Suppressor macrophage (primary cell): ENCODE measurements around the gene TIGIT.
"Not testable (repeated sequence)": the region's sequence is repeated elsewhere in the genome, so short reads cannot be mapped to it uniquely, and the experiment has no call there.

ENCODE experiments used
- DNase-seq, 4 experiments: peaks; one replicate each; pipeline ENCODE4 v3.0.0-alpha.2; 2020 to 2022
- total RNA-seq, 17 experiments: gene quantifications; one replicate each; lab custom pipeline; 2026; ENCODE audit warnings: mixed read lengths in 6 of 17, inconsistent platforms in 3 of 17; lab: John Stamatoyannopoulos, UW

The TIGIT gene
- total RNA-seq, result 0 to 2.2 (median 0) reads per million in 17 experiments

DNA sequence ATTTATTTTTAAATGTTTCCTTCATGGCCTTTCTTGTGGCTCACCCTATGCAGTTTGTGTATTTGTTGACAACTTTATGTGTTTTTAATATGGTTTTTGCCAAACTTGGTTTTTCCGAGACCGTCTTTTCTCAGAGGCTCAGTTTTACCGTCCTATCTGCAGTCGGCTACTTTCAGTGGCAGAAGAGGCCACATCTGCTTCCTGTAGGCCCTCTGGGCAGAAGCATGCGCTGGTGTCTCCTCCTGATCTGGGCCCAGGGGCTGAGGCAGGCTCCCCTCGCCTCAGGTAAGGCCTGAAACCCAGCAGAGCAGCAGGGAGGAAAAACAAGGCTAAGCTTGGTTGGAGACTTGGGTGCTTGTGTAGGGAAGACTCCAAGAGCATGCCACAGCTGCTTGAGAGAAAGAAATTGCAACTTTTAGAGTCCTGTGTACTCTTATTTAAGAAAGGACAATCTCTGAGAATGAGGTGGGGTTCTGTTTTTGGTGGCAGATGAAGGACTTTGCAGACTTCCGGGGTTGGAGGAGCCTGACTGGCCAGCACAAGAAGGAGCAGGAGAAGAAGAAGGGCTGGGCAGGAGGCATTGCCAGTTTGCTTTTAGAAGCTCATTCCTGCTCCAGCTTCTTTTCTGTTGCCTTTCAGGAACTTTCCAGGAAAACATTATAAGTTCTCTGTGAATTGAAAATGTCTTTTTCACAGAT lies at the start of gene TIGIT:
Gene TIGIT (plus strand): TSS at position 191 of the 698 bp plus-strand sequence. CDS start 34 bp downstream, at position 225.
- DNase-seq, result no peak

DNA sequence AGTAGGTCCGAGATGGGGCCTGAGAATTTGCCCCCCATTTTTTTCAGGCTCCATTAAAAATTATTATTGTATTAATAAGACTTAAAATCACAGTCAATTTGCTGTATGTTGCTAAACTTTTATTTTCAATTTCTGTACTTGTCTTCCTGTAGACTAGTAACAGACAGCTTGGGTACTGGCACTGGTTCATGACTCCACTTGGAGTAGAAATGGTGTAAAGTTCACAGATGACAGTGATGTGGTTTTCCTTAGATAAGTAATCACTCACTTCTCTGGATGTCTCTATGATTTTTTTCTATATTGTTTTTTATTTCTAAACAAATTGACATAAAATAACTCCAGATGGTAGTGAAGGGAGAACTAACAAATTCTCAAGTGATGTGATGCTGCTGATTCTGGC lies 40.9 kb upstream of the TIGIT start:
- no peak for DNase-seq

DNA sequence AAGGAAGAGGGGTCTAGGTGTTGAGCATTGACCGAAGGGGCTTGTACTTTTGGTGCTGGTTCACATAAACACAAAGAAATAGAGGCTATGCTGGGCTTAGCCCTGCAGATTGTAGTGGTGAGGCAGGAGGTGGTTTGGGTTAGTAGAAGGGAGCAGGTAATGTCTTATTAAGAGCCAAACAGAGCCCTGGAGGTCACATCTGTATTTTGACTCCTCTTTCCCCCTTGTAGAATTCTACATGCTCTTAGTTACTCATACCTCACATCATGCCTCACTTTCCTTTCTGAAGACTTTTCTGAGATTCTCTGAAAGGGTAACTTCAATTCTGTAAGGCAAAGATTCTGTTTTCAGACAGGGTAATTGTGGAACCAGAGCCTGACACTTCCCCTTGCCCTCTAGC lies 40.3 kb upstream of the TIGIT start:
- no peak for DNase-seq

DNA sequence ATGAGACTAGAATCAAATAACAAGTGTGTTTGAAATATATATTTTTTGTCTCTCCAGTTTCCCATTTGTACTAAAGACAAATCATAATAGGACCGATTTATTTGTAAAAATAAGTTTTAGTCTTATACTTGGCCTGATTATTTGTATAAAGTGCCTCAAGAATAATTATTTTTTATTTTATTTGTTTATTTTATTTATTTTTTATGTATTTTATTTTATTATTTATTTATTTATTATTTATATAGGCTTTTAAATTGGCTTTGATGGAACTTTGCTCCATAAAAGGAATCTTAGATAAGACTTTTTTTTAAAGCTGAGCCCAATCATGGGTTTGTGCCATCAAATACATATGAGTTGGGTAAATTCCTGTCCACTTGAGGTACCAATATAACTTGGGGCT lies 34.3 kb upstream of the TIGIT start:
- DNase-seq, result no peak

DNA sequence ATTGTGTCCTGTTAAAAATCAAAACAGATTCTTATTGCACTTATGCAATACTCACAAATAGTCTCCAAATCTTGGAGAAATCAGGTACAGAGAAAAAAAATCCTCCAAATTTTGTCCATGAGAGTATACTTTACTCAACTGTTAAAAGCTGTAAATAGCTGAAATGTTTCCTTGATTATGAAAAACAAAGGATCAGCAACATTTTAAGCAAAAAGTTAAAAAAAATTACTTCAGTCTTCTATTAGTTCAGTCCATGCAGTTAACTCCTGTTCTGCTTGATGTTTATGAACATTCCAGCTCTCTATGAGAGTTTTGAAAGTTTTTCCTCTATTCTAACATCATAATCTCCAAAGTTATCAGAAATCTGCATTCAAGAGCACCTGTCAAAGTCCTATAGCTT lies 33.7 kb upstream of the TIGIT start:
- DNase-seq, result no peak

DNA sequence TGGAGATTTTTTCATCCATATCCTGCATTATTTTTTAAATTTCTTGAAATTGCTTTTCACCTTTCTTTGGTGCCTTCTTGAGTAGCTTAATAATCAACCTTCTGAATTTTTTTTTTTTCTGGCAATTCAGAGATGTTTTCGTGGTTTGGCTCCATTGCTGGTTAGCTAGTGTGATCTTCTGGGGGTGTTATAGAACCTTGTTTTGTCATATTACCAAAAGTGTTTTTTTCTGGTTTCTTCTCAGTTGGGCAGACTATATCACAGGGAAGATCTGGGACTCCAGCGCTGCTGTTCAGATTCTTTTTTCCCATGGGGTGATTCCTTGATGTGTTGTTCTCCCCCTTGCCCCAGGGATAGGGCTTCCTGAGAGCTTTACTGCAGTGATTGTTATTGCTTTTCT lies 23.8 kb upstream of the TIGIT start:
- no peak for DNase-seq

DNA sequence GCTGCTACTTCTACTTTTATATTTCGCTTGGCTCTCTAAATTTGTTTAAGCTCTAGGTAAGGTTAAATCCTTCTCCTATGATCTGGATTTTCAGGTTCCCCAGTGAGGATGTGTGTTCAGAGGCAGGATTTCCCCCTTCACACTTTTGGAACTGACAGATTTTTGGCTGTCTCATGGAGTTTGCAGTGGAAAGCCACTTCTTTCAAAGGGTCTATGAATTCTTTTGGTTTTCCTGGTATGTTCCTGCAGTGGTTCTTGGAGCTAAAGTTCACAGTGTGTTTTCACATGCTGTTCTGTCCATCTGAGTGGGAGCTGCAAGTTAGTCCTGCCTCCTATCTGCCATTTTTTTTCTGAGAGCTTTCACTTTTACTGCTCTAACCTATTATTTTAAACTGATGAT lies 21.6 kb upstream of the TIGIT start:
- DNase-seq, result no peak

DNA sequence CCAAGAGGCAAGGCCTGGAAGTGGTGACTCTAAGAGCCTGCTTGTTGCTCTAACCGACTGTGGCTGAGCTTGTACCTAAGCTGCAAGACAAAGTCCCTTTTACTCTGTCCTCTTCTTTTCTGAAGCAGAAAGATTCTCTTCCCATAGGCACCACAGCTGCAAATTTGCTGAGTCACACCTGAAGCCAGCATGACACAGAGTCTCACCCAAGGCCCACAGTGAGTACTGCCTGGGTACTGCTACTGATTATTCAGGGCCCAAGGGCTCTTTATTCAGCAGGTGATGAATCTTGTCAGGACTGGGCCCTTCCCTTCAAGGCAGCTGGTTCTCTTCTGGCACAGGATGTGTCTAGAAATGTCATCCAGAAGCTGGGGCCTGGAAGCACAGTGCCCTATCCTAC lies 18.9 kb upstream of the TIGIT start:
- no peak for DNase-seq

DNA sequence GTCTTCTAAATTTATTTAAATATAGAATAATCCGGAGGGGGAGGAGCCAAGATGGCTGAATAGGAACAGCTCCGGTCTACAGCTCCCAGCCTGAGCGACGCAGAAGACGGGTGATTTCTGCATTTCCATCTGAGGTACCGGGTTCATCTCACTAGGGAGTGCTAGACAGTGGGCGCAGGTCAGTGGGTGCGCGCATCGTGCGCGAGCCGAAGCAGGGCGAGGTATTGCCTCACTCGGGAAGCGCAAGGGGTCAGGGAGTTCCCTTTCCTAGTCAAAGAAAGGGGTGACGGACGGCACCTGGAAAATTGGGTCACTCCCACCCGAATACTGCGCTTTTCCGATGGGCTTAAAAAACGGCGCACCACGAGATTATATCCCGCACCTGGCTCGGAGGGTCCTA lies 17.0 kb upstream of the TIGIT start:
- DNase-seq, result not testable (repeated sequence)

DNA sequence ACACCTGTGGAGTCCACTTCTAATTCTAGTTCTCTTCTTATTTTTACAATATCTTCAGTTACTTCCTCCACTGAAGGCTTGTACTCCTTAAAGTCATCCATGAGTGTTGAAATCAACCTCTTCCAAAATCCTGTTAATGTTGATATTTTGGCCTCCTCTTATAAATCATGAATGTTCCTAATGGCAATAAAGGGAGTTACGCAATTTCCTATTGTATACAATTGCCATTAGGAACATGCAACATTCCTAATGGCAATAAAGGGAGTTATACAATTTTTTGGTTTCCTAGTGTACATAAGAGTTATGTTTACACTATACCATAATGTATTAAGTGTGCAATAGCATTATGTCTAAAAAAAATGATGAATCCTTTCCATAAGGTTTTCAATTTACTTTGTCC lies 9.2 kb upstream of the TIGIT start:
- DNase-seq, result no peak

DNA sequence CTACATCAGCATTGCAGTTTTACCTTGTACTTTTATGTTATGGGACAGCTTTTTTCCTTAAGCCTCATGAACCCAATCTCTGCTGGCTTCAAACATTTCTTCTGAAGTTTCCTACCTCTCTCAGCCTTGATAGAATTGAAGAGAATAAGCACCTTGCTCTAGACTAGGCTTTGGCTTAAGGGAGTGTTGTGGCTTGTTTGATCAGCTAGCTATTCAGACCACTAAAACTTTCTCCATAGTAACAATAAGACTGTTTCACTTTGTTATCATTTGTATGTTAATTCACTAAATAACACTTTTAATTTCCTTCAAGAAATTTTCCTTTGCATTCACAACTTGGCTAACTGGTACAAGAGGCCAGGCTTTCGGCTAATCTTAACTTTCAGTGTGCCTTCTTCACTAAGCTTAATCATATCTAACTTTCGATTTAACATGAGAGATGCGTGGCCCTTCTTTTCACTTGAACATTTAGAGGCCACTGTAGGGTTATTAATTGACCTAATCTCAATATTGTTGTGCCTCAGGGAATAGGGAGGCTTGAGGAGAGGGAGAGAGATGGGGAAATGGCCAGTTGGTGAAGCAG lies 8.1 kb upstream of the TIGIT start:
- DNase-seq, result no peak

DNA sequence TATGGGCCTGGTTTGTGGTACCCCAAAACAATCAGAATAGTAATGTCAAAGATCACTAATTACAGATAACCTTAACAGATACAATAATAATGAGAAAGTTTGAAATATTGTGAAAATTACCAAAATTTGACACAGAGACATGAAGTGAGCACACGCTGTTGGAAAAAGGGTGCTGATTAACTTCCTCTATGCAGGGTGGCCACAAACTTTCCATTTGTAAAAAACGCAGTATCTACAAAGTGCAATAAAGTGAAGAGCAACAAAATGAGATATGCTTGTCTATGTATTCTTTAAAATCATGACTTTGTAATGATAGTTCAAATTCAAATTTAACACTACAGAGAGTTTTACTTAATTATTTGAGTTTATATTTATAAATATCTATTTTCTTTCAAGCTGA lies 7.6 kb upstream of the TIGIT start:
- DNase-seq, result no peak

DNA sequence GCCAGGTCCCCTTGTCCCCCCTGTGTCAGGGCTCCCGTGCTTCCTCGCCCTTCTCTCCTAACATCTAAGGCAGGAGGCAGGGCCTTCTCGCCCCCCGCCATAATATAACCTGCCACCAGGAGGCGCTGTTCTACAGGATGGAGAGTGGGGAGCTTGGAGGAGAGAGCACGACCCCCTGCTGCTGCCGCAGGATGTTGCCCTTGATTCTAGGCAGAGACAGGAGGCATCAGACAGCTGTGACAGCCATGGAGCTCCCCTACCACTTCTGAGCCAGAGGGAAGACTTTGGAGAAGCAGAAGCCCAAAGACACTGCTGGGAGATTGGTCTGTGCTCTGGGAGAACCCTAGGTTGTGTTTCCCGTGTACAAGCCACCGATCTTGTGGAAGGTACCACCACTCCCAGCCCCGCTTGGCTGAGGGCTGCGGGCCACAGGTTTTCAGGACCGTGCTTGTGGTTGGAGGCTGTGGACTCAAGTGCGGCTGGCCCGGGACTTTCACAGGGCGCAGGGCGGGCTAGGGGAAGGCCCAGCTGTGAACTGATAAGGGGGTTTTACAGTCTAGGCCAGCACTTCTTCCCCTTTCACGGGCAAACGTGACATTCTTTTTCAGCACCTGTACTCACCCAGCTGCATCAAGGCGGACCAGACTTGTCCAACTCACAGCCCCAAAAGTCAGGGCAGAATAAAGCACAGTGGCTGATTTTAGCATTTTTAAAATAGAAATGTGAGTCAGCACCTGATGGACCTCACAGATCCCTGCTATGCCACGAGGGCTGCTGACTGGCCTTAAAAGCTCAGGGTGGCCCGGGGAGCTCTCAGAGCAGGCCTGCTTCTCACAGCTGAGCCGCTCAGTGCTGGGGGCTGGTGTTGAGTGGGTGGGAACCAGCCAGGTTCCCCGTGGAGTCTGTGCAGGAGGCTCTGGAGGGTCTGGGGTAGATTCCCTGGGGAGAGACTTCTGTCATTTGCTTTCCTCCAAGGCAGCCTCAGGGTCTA lies 2.6 kb upstream of the TIGIT start:
- peak; percentile 57 to 76 (median 70) for DNase-seq

DNA sequence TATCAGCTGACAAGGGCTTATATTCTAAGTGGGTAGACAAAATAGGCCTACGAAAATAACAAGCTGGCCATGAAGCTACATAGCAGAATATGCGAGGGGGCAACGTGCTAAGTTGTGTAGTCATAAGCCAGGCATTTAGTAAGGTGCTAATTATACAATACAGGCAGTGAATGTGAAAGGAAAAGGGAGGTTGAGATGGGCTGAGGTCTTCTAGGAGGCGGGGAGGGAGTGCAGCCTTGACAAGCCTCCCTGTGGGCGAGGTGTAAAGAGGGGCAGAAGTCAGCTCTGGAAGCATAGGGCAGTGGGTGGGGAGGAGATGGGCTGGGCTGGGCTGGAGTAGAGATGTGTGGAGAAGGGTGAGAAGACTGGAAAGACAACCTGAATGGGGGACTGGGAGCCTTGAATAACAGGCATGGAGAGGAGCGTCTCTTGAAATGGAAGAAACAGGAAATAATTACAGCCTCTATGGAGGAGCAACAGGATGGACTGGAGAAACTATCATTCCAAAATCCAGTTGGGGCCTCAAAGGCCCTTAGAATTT lies 1.2 kb downstream of the TIGIT start:
- no peak for DNase-seq

DNA sequence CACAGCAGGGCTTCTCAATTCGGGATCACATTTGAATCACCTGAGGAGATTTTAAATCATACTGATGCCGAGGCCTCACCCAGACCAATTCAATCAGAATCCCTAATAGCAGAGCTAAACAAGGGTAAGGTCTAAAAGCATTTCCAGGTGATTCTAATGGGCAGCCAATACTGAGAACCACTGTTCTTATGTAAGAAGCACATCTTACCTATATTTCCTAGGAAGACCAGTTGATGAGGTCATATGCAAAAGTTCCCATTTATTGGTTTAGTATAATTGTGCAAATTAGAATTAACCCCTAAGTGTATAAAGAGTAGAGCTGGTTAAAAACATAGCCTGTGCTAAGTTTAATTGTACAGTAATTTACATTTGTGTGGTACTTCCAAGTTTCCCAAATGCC lies 2.1 kb downstream of the TIGIT start:
- no peak for DNase-seq

DNA sequence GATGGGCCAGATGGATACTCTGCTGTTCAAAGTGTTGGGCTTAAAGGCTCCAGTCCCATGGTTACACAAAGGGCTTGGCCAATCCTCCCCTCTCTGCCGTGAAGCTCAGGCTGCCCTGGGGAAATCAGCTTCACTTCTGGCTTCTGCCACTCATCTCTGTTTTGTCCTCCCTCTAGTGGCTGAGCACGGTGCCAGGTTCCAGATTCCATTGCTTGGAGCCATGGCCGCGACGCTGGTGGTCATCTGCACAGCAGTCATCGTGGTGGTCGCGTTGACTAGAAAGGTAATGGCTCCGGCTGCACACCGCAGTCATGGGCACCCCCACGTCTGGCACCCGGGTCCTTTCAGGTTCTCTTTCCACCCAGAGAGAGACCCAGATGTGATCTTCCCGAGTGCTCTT lies 5.6 kb downstream of the TIGIT start:
- peak in 2 of 4 experiments; percentile 3 to 39 for DNase-seq

DNA sequence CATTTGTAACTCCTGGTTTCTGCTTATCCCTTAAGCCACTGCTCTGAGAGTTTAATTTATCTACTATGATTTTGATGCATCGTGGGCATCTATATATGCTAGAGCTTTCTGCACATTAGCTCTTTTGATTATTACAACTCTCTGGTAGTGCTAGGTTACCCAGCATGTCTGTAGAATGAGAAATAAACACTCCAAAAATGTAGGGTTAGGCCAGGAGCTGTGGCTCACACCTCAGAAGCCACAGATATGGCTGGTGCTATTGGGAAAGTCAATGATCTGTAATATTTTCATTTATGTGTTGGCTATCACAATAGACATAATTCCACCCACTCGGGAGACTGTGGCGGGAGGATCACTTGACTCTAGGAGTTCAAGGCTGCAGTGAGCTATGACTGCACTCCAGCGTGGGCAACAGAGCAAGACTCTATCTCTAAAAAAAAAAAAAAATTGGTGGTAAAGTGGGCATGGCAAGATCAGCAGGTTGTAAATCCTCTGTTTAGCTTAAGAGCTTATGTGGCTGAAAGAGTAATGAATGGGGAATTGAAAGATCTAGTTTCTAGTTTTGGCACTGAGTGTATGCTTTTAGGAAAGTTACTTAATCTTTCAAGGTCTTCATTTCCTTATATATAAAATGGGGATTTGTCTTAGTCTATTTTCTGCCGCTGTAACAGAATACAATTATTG lies 6.3 kb downstream of the TIGIT start:
- DNase-seq, result no peak

DNA sequence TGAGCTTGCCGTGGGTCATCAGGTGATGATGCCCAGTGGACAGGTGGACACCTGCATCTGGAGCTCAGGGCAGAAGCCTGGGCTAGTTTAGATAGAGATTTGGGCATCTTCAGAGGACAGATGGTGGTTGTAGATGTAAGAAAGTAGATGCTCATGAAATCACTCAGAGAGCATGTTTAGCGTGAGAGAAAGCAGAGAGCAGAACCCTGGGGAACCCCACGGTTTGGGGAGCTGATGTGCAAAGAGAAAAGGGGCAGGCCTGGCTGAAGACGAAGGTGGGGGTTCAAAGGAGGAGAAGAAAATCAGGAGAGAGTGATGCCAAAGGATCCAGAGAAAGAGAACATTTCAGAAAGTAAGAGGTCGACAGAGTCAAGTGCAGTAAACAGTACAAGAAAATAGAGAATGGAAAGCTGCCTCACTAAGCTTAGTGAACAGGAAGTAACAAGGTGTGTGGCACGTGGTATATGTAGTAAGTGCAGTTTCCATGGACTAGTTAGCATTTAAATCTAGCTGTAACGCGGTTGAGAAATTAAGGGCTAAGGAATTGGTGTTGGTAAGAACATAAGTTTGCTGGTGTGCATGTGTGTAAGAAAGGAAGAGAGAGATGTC lies 13.5 kb downstream of the TIGIT start:
- DNase-seq, result no peak

DNA sequence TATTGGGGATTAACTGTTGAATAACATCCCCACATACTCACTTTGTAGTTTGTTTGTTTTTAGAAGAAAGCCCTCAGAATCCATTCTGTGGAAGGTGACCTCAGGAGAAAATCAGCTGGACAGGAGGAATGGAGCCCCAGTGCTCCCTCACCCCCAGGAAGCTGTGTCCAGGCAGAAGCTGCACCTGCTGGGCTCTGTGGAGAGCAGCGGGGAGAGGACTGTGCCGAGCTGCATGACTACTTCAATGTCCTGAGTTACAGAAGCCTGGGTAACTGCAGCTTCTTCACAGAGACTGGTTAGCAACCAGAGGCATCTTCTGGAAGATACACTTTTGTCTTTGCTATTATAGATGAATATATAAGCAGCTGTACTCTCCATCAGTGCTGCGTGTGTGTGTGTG lies 14.0 kb downstream of the TIGIT start:
- no peak for DNase-seq

DNA sequence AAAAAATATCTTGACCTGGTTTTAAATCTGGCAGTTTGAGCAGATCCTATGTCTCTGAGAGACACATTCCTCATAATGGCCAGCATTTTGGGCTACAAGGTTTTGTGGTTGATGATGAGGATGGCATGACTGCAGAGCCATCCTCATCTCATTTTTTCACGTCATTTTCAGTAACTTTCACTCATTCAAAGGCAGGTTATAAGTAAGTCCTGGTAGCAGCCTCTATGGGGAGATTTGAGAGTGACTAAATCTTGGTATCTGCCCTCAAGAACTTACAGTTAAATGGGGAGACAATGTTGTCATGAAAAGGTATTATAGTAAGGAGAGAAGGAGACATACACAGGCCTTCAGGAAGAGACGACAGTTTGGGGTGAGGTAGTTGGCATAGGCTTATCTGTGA lies 14.5 kb downstream of the TIGIT start:
- no peak for DNase-seq

DNA sequence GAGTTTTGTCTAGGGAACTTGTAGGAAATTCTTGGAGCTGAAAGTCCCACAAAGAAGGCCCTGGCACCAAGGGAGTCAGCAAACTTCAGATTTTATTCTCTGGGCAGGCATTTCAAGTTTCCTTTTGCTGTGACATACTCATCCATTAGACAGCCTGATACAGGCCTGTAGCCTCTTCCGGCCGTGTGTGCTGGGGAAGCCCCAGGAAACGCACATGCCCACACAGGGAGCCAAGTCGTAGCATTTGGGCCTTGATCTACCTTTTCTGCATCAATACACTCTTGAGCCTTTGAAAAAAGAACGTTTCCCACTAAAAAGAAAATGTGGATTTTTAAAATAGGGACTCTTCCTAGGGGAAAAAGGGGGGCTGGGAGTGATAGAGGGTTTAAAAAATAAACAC lies 15.0 kb downstream of the TIGIT start:
- DNase-seq, result no peak

DNA sequence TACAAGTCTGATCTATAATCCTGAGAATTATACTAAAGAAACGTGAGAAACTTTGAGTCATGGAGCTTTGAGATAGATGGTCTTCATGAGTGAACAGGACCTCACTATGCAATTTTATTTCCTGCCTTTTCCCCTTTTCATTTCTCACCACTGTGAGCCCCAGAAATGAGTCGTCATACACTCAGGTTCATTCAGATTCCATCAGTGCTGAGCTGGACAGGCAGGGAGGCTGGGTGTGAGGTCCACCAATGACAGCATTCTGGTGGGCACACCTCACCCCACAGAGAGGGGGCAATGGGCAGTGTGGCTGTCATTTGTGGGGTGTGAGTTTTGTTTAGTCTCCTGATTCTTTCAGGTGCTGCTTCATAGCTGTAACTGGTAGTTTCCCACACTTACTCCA lies 16.9 kb downstream of the TIGIT start:
- no peak for DNase-seq
